GM20000 (cell line): ENCODE data around the gene ANKH.
"Not testable (repeated sequence)": the region's sequence is repeated elsewhere in the genome, so short reads cannot be mapped to it uniquely, and the experiment has no call there.

ENCODE experiments used
- DNase-seq: peaks from one replicate; pipeline ENCODE4 v3.0.0; 2012; ENCODE audit warnings: low spot score
- CTCF ChIP-seq: IDR thresholded peaks from 2 replicates; pipeline ENCODE4 v1.5.1; 2012; ENCODE audit warnings: mild to moderate bottlenecking, control low read depth; ENCODE audit errors: extremely low read depth, missing control alignments

ANKH gene

GRCh38 chr5:14810928-14811572 is 60.5 kb downstream of the ANKH start:
- TF ChIP-seq CTCF, result no peak
- DNase-seq, result no peak

GRCh38 chr5:14810282-14810681 is 61.3 kb downstream of the ANKH start:
- no peak for TF ChIP-seq CTCF
- DNase-seq, result no peak

GRCh38 chr5:14809369-14810155 is 62.0 kb downstream of the ANKH start:
- TF ChIP-seq CTCF, result no peak
- peak; percentile 81 for DNase-seq

GRCh38 chr5:14807471-14807870 is 64.1 kb downstream of the ANKH start:
- no peak for DNase-seq

GRCh38 chr5:14806456-14806855 is 65.1 kb downstream of the ANKH start:
- no peak for TF ChIP-seq CTCF

More at GRCh38 chr5:14807471-14807870, 64.1 kb downstream of the ANKH start:
- TF ChIP-seq CTCF, result no peak

GRCh38 chr5:14802541-14802940 is 69.0 kb downstream of the ANKH start:
- no peak for TF ChIP-seq CTCF
- no peak for DNase-seq

More at GRCh38 chr5:14806456-14806855, 65.1 kb downstream of the ANKH start:
- no peak for DNase-seq

GRCh38 chr5:14801792-14802191 is 69.8 kb downstream of the ANKH start:
- DNase-seq, result no peak
- no peak for TF ChIP-seq CTCF

GRCh38 chr5:14797385-14797784 is 74.2 kb downstream of the ANKH start:
- not testable (repeated sequence) for DNase-seq
